GM12865 (cell line): ENCODE results near the gene NLRP8.
A peak's percentile ranks its signal among the peaks of the same experiment; 100 is the strongest.
"Not testable (repeated sequence)": the region's sequence is repeated elsewhere in the genome, so short reads cannot be mapped to it uniquely, and the experiment has no call there.

Experiments
- DNase-seq: peaks from one replicate; pipeline ENCODE4 v3.0.0; 2010; ENCODE audit warnings: low read depth
- H3K4me3 ChIP-seq: 2 replicates; pipeline ENCODE4 v1.5.1; 2011; ENCODE audit warnings: mild to moderate bottlenecking, low read depth, low read length, control low read depth
- TF ChIP-seq, protein P1 (sequence below): IDR thresholded peaks from 2 replicates; pipeline ENCODE4 v1.5.1; 2011; ENCODE audit warnings: low read length, control low read depth, low read depth, inconsistent platforms; ENCODE audit not compliant: insufficient read depth; ENCODE audit errors: missing control alignments

Gene NLRP8

DNA sequence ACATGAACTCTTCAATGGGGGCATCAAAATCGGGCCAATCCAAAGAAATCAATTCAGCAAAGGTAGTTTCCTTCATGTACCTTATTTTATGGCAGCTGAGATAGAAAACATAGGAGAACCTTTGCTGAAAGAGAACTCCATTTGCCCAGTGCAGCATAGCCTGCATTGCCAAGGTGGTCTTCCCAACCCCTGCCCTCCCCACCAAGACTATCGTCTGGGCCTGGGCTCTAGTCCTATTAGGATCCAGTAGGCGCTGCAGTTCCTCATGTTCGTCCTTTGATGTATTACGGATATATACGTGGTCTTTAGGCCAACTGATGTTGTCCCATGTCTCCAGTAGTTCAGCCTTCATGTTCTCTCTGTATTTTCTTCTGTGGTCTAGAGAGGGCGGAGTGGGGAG lies 34.7 kb upstream of the NLRP8 start:
- no peak overlapping the region for H3K4me3 ChIP-seq
- TF ChIP-seq, protein P1, sequence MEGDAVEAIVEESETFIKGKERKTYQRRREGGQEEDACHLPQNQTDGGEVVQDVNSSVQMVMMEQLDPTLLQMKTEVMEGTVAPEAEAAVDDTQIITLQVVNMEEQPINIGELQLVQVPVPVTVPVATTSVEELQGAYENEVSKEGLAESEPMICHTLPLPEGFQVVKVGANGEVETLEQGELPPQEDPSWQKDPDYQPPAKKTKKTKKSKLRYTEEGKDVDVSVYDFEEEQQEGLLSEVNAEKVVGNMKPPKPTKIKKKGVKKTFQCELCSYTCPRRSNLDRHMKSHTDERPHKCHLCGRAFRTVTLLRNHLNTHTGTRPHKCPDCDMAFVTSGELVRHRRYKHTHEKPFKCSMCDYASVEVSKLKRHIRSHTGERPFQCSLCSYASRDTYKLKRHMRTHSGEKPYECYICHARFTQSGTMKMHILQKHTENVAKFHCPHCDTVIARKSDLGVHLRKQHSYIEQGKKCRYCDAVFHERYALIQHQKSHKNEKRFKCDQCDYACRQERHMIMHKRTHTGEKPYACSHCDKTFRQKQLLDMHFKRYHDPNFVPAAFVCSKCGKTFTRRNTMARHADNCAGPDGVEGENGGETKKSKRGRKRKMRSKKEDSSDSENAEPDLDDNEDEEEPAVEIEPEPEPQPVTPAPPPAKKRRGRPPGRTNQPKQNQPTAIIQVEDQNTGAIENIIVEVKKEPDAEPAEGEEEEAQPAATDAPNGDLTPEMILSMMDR, result no peak
- no peak for DNase-seq

DNA sequence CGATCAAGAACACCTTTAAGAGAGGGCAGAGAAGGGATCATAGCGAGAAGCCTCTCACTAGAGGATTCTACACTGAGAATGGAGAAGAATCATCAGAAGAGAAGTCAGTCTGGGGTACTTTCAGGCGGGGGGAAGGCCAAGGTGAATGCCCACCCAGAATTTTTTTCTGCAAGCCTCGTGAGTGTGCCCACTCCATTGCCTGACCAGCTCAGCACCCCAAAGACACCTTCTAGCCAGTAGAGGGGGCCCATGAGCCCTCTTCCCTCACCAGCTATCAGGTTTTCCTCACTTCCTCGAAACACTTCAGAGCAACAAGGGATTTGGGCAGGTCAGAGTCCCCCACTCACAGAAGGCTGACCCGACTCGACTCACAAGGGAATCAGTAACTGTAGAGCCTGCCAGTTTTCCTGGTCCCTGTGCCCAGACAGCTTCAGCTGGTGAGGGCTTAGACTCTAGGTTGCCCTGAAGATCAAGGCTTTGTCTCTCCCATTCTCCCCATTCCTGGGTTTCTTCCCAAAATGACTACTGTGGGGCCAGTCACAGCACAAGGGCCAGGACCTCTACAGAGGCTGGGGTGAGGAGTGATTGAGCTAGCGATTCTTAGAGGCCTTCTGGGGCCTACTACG lies 33.9 kb upstream of the NLRP8 start:
- TF ChIP-seq, protein P1, result peak; percentile 24
- peak; percentile 1 for DNase-seq
- H3K4me3 ChIP-seq, result no peak overlapping the region

DNA sequence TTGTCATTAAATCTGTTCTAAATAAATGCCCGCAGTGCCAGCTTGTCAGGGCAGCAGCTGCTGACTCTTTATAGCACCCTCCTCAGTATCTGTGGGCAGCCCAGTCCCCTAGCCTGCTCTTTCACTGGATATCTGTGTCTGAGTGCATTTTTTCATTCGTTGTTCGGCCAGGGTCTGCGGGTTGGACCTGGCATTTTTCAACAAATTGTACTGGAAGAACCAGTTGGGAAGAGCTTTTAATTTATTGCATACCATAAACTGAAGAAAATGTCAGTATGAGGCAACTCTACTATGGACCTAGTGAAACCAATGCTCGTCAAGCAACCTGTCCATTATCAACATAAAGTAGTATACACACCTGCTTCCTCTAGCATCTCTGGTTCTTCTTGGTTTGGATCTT lies 24.1 kb upstream of the NLRP8 start:
- no peak for DNase-seq
- TF ChIP-seq, protein P1, result no peak
- H3K4me3 ChIP-seq, result no peak overlapping the region

DNA sequence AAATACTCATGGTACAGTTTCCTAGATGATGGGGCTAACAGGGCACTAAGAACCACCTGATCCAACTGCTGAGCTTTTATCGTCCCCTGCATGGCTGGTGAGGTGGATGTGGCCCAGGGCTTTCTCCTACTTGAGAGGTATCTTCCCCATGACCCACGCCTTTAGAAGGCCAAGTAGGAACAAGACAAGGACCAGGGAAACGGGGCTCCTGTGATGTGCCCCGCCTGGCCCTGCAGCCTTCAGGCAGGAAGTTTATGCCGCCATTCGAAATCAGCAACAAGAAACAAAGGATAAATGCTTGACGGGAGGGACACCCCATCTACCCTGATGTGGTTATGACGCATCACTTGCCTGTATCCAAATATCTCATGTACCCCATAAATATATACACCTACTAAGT lies 19.6 kb upstream of the NLRP8 start:
- no peak overlapping the region for H3K4me3 ChIP-seq
- TF ChIP-seq, protein P1, result no peak
- no peak for DNase-seq

DNA sequence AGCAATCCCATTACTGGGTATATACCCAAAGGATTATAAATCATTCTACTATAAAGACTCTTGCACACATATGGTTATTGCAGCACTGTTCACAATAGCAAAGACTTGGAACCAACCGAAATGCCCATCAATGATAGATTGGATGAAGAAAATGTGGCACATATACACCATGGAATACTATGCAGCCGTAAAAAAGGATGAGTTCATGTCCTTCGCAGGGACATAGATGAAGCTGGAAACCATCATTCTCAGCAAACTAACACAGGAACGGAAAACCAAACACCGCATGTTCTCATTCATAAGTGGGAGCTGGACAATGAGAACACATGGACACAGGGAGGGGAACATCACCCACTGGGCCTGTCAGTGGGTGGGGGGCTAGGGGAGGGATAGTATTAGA lies 18.4 kb upstream of the NLRP8 start:
- not testable (repeated sequence) for DNase-seq, H3K4me3 ChIP-seq

DNA sequence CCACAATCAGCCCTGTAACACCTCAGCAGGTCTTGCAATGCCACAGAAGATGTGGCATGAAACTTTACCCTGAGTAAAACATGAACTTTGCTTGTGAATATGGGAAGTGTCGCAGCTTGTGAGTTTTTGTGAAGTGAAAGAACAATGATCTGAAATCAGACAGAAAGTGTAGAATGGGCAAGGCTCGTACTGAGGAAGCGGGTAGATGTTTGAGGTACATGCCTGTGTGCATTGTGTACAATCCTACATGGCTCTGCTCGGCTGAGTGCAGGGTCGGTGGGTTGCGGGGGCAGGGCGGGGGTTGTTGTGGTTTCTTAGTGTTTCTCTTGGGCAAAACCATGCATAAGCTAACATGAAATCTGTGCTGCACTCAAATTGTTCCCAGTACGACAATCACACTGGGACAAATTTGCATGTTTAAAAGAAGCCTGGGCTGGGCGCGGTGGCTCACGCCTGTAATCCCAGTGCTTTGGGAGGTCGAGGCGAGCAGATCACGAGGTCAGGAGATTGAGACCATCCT lies 16.6 kb upstream of the NLRP8 start:
- TF ChIP-seq, protein P1, result no peak
- H3K4me3 ChIP-seq, result no peak overlapping the region
- DNase-seq, result peak; percentile 28

DNA sequence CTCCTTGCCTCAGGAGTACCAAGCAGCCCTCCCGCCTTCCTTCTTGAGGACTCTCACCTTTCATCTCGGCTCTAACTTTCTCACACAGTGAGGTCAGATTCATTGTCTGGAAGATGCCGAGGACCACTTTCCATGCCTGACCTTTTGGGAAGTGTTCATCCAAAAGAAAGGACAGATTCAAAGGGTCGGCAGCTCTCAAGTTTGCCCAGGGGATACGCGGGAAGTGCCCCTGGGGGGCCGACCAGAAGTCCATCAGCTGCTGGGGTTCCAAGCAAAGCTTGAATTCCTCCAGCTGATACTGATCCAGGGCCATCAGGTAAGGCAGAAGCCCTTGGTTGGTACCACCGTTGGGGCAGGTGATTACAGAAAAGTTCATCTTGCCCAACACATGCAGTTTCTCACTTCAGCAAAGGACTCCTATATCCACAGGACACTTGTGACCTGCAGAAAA lies 15.7 kb upstream of the NLRP8 start, which contains the start of gene NLRP13:
NLRP13 (minus strand) TSS at position 401 of the 451 bp plus-strand sequence; CDS start at position 376, 25 bp downstream.
- H3K4me3 ChIP-seq, result no peak within 1 kb of the TSS
- no peak for DNase-seq
- TF ChIP-seq, protein P1, result no peak
